B cell (primary cell): ENCODE data around the gene STAT1. TPM values are rescaled to one million over a fixed set of nuclear protein-coding genes. Genes with fewer than 3 reads are reported as not detected.
A peak's percentile ranks its signal among the peaks of the same experiment; 100 is the strongest.

ENCODE experiments used
- ATAC-seq: fragments of 200-7000 bp; cut with Tn5 transposase; one replicate; pipeline ENCODE4 v1.10.0; 2021; ENCODE audit warnings: low read depth, mild to moderate bottlenecking, moderate number of reproducible peaks, moderate library complexity
- CTCF ChIA-PET: fragments of 350-600 bp; sonication (Branson Sonifier 250); formaldehyde crosslinking; loops from one replicate; lab custom pipeline; 2021; ENCODE audit warnings: antibody characterized with exemption, inconsistent platforms; lab: Charles Lee
- POLR2A ChIA-PET: fragments of 350-600 bp; sonication (Branson Sonifier 250); formaldehyde crosslinking; loops from one replicate; lab custom pipeline; 2021; ENCODE audit warnings: antibody characterized with exemption; lab: Charles Lee
- DNase-seq: peaks from one replicate; pipeline ENCODE4 v3.0.0; 2013
- H2AFZ ChIP-seq: 2 replicates; pipeline ENCODE4 v1.6.1; 2012; ENCODE audit warnings: mild to moderate bottlenecking, low read depth, low read length; ENCODE audit not compliant: insufficient read depth, poor library complexity, severe bottlenecking
- H3K27ac ChIP-seq, 2 donors: 1 replicate in 1 of 2; 2 replicates in 1 of 2; pipeline ENCODE4 v1.5.1; 2012 to 2013; ENCODE audit warnings: low read length in 2 of 2, mild to moderate bottlenecking in 2 of 2, moderate library complexity in 1 of 2
- H3K27me3 ChIP-seq, 4 experiments: fragments of 200-600 bp in 1 of 4; sonication (generic) in 1 of 4; replicated peaks in 1 of 4; 1 replicate in 2 of 4; 2 replicates in 2 of 4; pipeline versions ENCODE4 v1.6.1 to v1.7.0; 2013 to 2016; ENCODE audit warnings: low read length in 3 of 4, mild to moderate bottlenecking in 2 of 4, mixed read lengths in 1 of 4, moderate library complexity in 1 of 4; ENCODE audit not compliant: insufficient read depth in 4 of 4, control insufficient read depth in 3 of 4; ENCODE audit errors: control extremely low read depth in 1 of 4
- H3K36me3 ChIP-seq, 2 experiments: replicated peaks in 1 of 2; 1 replicate in 1 of 2; 2 replicates in 1 of 2; pipeline versions ENCODE4 v1.6.1 to v1.7.1; 2013; ENCODE audit warnings: low read length in 1 of 2; ENCODE audit not compliant: insufficient read depth in 2 of 2, control insufficient read depth in 1 of 2; ENCODE audit errors: control extremely low read depth in 1 of 2, extremely low read depth in 1 of 2
- H3K4me1 ChIP-seq, 2 donors: fragments of 200-600 bp in 1 of 2; sonication (generic) in 1 of 2; 1 replicate in 1 of 2; 2 replicates in 1 of 2; pipeline versions ENCODE4 v1.5.1 to v1.6.1; 2013 to 2017; ENCODE audit warnings: low read length in 2 of 2; ENCODE audit not compliant: control insufficient read depth in 2 of 2, insufficient read depth in 2 of 2
- H3K4me2 ChIP-seq: replicated peaks from 2 replicates; pipeline ENCODE3; 2012; ENCODE audit warnings: mild to moderate bottlenecking, low read depth, low read length; ENCODE audit not compliant: poor library complexity, severe bottlenecking
- H3K4me3 ChIP-seq, 5 experiments: fragments of 200-600 bp in 1 of 5; sonication (generic) in 1 of 5; 1 replicate in 3 of 5; 2 replicates in 2 of 5; pipeline versions ENCODE4 v1.5.1 to v1.7.0; 2011 to 2016; ENCODE audit warnings: low read length in 4 of 5, mild to moderate bottlenecking in 4 of 5, low read depth in 2 of 5, control low read depth in 1 of 5, moderate library complexity in 1 of 5; ENCODE audit not compliant: insufficient read depth in 1 of 5; ENCODE audit errors: control extremely low read depth in 1 of 5, extremely low read depth in 1 of 5
- H3K79me2 ChIP-seq: fragments of 200-600 bp; sonication (generic); one replicate; pipeline ENCODE4 v1.6.0; 2016; ENCODE audit warnings: low read length; ENCODE audit not compliant: control insufficient read depth, insufficient read depth
- H3K9ac ChIP-seq: fragments of 200-600 bp; sonication (generic); 2 replicates; pipeline ENCODE4 v1.6.1; 2017; ENCODE audit warnings: mild to moderate bottlenecking, low read length, moderate library complexity
- H3K9me3 ChIP-seq, 3 donors: one replicate each; pipeline versions ENCODE4 v1.6.1 to v1.7.1; 2013; ENCODE audit warnings: low read length in 2 of 3; ENCODE audit not compliant: control insufficient read depth in 2 of 3, insufficient read depth in 1 of 3; ENCODE audit errors: control extremely low read depth in 1 of 3
- H4K20me1 ChIP-seq: 2 replicates; pipeline ENCODE4 v1.6.0; 2012; ENCODE audit warnings: mild to moderate bottlenecking, low read length; ENCODE audit not compliant: insufficient read depth, control insufficient read depth, poor library complexity, severe bottlenecking
- H3K27ac Mint-ChIP-seq: one replicate; pipeline ENCODE4 v1.8.0; 2021; ENCODE audit warnings: mixed read lengths
- H3K27me3 Mint-ChIP-seq: one replicate; pipeline ENCODE4 v1.8.0; 2021; ENCODE audit warnings: mixed read lengths
- H3K4me1 Mint-ChIP-seq: one replicate; pipeline ENCODE4 v1.8.0; 2021; ENCODE audit warnings: mixed read lengths
- H3K4me3 Mint-ChIP-seq: one replicate; pipeline ENCODE4 v1.8.0; 2021; ENCODE audit warnings: mixed read lengths
- H3K9me3 Mint-ChIP-seq: one replicate; pipeline ENCODE4 v1.8.0; 2022; ENCODE audit warnings: mixed read lengths; ENCODE audit not compliant: insufficient read depth
- EZH2 ChIP-seq: IDR thresholded peaks from 2 replicates; pipeline ENCODE4 v1.6.1; 2012; ENCODE audit warnings: borderline replicate concordance, low read depth, mild to moderate bottlenecking, moderate library complexity, low read length; ENCODE audit not compliant: insufficient read depth, poor library complexity, severe bottlenecking
- WGBS: methylation state at CpG from one replicate; pipeline ENCODE4 v1.1.5; 2013; ENCODE audit warnings: missing lambda C conversion rate; ENCODE audit not compliant: insufficient coverage; 5-methylcytosine and 5-hydroxymethylcytosine counted together
- intact Hi-C: fragments of 100-400 bp; cut with micrococcal nuclease; formaldehyde crosslinking; loops from one replicate; pipeline ENCODE4 v1.10.0; 2022
- polyA plus RNA-seq: library from polyadenylated mRNA; depleted of rRNA; stranded (reverse); fragments of >200 nt; gene quantifications from 2 replicates; pipeline ENCODE4 v1.2.3, GENCODE V29; 2012
- total RNA-seq, 2 donors: library from RNA; stranded (reverse); fragments of 120-200 nt in 1 of 2; gene quantifications; 1 replicate in 1 of 2; 2 replicates in 1 of 2; pipeline versions ENCODE4 v1.2.3 to v1.2.4, GENCODE V29; 2013 to 2022
- TF ChIP-seq, protein P1 (sequence below): fragments of 200-600 bp; IDR thresholded peaks from one replicate; pipeline ENCODE4 v1.8.0; 2022; ENCODE audit warnings: antibody characterized with exemption, mild to moderate bottlenecking

Gene STAT1
- total and polyA plus RNA-seq, 2 donors (not counting 1 experiment from before 2014, with no cell fraction given): 20.5 to 50.9 TPM

DNA sequence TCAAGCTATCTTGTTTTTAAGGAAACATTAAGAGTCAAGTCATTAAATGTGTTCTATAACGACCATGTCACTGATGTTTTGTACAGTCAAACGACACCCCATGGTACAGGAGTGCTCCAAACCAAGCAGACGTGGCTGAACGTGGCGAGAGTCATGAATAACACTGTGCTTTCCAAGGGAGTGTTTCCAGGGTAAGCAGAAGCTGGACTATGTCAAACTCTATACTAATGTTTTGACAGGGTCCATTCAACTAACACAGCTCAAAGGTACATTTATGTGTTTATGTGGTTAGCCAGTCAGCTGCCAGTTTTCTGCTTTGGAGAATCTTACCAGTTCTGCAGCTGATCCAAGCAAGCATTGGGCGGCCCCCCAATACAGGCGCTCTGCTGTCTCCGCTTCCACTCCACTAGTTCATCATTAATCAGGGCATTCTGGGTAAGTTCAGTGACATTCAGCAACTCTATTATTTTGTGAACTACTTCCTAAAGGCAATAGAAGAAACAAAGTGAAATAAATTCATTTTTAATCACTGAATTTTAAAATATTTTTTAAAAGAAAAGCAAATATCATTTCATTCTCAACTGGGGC lies 16.4 kb downstream of the STAT1 start:
- Mint-ChIP-seq H3K9me3 (no peaks in the 10 kb centered on the region), H3K27me3 (no peaks in the 10 kb centered on the region), H3K27ac (no peak overlapping the region), H3K4me3 (no peak overlapping the region), H3K4me1 (no peaks in the 10 kb centered on the region)
- Histone ChIP-seq H3K79me2 (peaks cover 6% of the 10 kb centered on the region), H3K9ac (no peak overlapping the region), H3K36me3 (peaks cover 20 to 95% of the 10 kb centered on the region in 2 experiments), H3K4me3 (no peak overlapping the region), H2AFZ (no peak overlapping the region), H4K20me1 (no peaks in the 10 kb centered on the region), H3K9me3 (peaks cover 0 to 5% (median 0%) of the 10 kb centered on the region in 3 donors), H3K27ac (no peak overlapping the region), H3K4me1 (no peaks in the 10 kb centered on the region), H3K4me2 (no peak overlapping the region), H3K27me3 (no peaks in the 10 kb centered on the region)
- no peak for DNase-seq
- TF ChIP-seq, protein P1, sequence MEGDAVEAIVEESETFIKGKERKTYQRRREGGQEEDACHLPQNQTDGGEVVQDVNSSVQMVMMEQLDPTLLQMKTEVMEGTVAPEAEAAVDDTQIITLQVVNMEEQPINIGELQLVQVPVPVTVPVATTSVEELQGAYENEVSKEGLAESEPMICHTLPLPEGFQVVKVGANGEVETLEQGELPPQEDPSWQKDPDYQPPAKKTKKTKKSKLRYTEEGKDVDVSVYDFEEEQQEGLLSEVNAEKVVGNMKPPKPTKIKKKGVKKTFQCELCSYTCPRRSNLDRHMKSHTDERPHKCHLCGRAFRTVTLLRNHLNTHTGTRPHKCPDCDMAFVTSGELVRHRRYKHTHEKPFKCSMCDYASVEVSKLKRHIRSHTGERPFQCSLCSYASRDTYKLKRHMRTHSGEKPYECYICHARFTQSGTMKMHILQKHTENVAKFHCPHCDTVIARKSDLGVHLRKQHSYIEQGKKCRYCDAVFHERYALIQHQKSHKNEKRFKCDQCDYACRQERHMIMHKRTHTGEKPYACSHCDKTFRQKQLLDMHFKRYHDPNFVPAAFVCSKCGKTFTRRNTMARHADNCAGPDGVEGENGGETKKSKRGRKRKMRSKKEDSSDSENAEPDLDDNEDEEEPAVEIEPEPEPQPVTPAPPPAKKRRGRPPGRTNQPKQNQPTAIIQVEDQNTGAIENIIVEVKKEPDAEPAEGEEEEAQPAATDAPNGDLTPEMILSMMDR: no peak
- no peak for TF ChIP-seq EZH2
- ChIA-PET POLR2A (no interaction called here), CTCF (interaction anchor here (1.1 to 1.7 kb wide), 4 partner anchors 10 to 161 kb away, joined by 3 to 7 read pairs (median 4); no protein-coding TSS in a partner anchor)
- 97% methylated on average over 5 of the region's 8 CpGs for WGBS
- intact Hi-C loops: no loop called here
- no peak for ATAC-seq

GRCh38 chr2:190996947-190997346 lies 17.0 kb downstream of the STAT1 start:
- CTCF ChIA-PET: interaction anchor here (0.6 to 1.7 kb wide), 8 partner anchors 9 to 162 kb away, joined by 3 to 7 read pairs (median 3); no protein-coding TSS in a partner anchor
- Histone ChIP-seq H3K79me2 (peaks cover 6% of the 10 kb centered on the region), H3K27me3 (no peaks in the 10 kb centered on the region), H3K36me3 (peaks cover 20 to 94% of the 10 kb centered on the region in 2 experiments), H3K9me3 (peaks cover 0 to 5% (median 0%) of the 10 kb centered on the region in 3 donors), H3K4me3 (no peak overlapping the region), H3K4me2 (no peak overlapping the region), H3K27ac (no peak overlapping the region), H4K20me1 (no peaks in the 10 kb centered on the region), H3K9ac (no peak overlapping the region), H2AFZ (no peak overlapping the region), H3K4me1 (no peaks in the 10 kb centered on the region)
- Mint-ChIP-seq H3K27me3 (no peaks in the 10 kb centered on the region), H3K9me3 (no peaks in the 10 kb centered on the region), H3K4me3 (no peak overlapping the region), H3K4me1 (no peaks in the 10 kb centered on the region), H3K27ac (peak overlapping the region; percentile 18)
- POLR2A ChIA-PET: no interaction called here
- 93% methylated on average over 4 of the region's 5 CpGs for WGBS
- ATAC-seq (no peak), DNase-seq (no peak)
- TF ChIP-seq EZH2: no peak
- TF ChIP-seq, protein P1: no peak
- intact Hi-C loops: loop anchor here (1.0 kb wide), 1 partner anchor 33 kb away; no protein-coding TSS in a partner anchor
